Prostate gland (tissue), 2 donors: ENCODE data around the gene RABEP2. TPM values are rescaled to one million over a fixed set of nuclear protein-coding genes. Genes with fewer than 3 reads are reported as not detected.
"Not testable (repeated sequence)": the region's sequence is repeated elsewhere in the genome, so short reads cannot be mapped to it uniquely, and the experiment has no call there.

Experiments used
- DNase-seq: peaks from one replicate; pipeline ENCODE4 v3.0.0-alpha.2; 2019; ENCODE audit warnings: low spot score
- H3K27ac ChIP-seq, 2 donors: fragments of 200-600 bp; sonication (generic); 2 replicates each; pipeline ENCODE4 v1.5.1; 2017 to 2019
- H3K27me3 ChIP-seq: fragments of 200-600 bp; sonication (generic); replicated peaks from 2 replicates; pipeline ENCODE4 v1.5.1; 2019; ENCODE audit not compliant: insufficient read depth
- H3K36me3 ChIP-seq, 2 donors: fragments of 200-600 bp; sonication (generic); 1 replicate in 1 of 2; 2 replicates in 1 of 2; pipeline versions ENCODE4 v1.5.1 to v1.8.1; 2017 to 2019
- H3K4me1 ChIP-seq: fragments of 200-600 bp; sonication (generic); replicated peaks from 2 replicates; pipeline ENCODE4 v1.5.1; 2019
- H3K4me3 ChIP-seq, 2 donors: fragments of 200-600 bp; sonication (generic); 2 replicates each; pipeline ENCODE4 v1.5.1; 2017 to 2019
- H3K9me3 ChIP-seq: fragments of 200-600 bp; sonication (generic); 2 replicates; pipeline ENCODE4 v1.5.1; 2017
- CTCF ChIP-seq, 4 experiments: fragments of 200-600 bp in 2 of 4; fragments of 450-650 bp in 2 of 4; sonication (generic) in 2 of 4; IDR thresholded peaks; 1 replicate in 3 of 4; 2 replicates in 1 of 4; pipeline ENCODE4 v1.5.1; 2016 to 2019; ENCODE audit warnings: antibody characterized with exemption in 4 of 4, mild to moderate bottlenecking in 2 of 4, moderate library complexity in 2 of 4
- POLR2A ChIP-seq: fragments of 450-650 bp; IDR thresholded peaks from one replicate; pipeline ENCODE4 v1.6.1; 2016; ENCODE audit warnings: antibody characterized with exemption, mild to moderate bottlenecking
- POLR2AphosphoS5 ChIP-seq: sonication (generic); formaldehyde crosslinking; IDR thresholded peaks from one replicate; pipeline ENCODE4 v1.6.1; 2017; ENCODE audit warnings: antibody characterized with exemption
- WGBS: methylation state at CpG from one replicate; pipeline ENCODE4 v1.1.5; 2018; 5-methylcytosine and 5-hydroxymethylcytosine counted together
- intact Hi-C: fragments of 100-400 bp; cut with DNase I; formaldehyde crosslinking; loops from one replicate; pipeline ENCODE4 v1.14.2; 2022
- total RNA-seq, 2 donors: library from RNA; depleted of rRNA; stranded (reverse); fragments of >200 nt; gene quantifications; one replicate each; pipeline ENCODE4 v1.1.0, GENCODE V29; 2016

RABEP2 gene
- 100 to 1,000 TPM; 128 to 139 TPM for total RNA-seq

- no peaks in the 10 kb centered on the region for H3K4me1 ChIP-seq
- no peaks in the 10 kb centered on the region for H3K9me3 ChIP-seq
- DNase-seq: peak; percentile 99
- TF ChIP-seq CTCF (IDR thresholded peaks at IDR 0.05) (no peak), POLR2AphosphoS5 (peak; percentile 73), POLR2A (peak; percentile 40)
- no peaks in the 10 kb centered on the region for H3K27me3 ChIP-seq
- peak within 1 kb of the TSS; percentile 61 to 77 for H3K4me3 ChIP-seq
- under 1% methylated on average over 55 of the region's 66 CpGs for WGBS
- intact Hi-C loops: loop anchor here (5.0 kb wide), 1 partner anchor 43 kb away; no protein-coding TSS in a partner anchor
- H3K27ac ChIP-seq: peak within 1 kb of the TSS; percentile 96 to 98
- no peaks in the 10 kb centered on the region for H3K36me3 ChIP-seq
Observed at GRCh38 chr16:28924762-28925385, at the start of gene RABEP2. Gene RABEP2 (minus strand): TSS chr16:28925238. CDS start chr16:28925163, 75 bp downstream.

- intact Hi-C loops: no loop called here
- Histone ChIP-seq H3K27me3 (no peaks in the 10 kb centered on the region), H3K27ac (peak within 1 kb of the TSS; percentile 63 to 69), H3K4me3 (peak within 1 kb of the TSS; percentile 75 to 77), H3K4me1 (peaks cover 5% of the 10 kb centered on the region), H3K9me3 (no peaks in the 10 kb centered on the region), H3K36me3 (no peaks in the 10 kb centered on the region)
- WGBS: under 1% methylated on average over 57 of the region's 60 CpGs
- TF ChIP-seq POLR2A: peak; percentile 47
- TF ChIP-seq POLR2AphosphoS5: peak; percentile 99
- peak in 3 of 4 experiments; percentile 15 to 26 (median 19) for TF ChIP-seq CTCF (IDR thresholded peaks at IDR 0.05)
- peak; percentile 97 for DNase-seq
Observed at GRCh38 chr16:28974437-28975157, 49.6 kb upstream of the RABEP2 start, which contains the start of gene SPNS1. Gene SPNS1 (plus strand): TSS chr16:28974778. CDS start chr16:28975152, 374 bp downstream.

- Histone ChIP-seq H3K27ac (peak overlapping the region; percentile 63 to 69), H3K4me3 (peak overlapping the region; percentile 75 to 77), H3K9me3 (no peaks in the 10 kb centered on the region), H3K4me1 (peaks cover 5% of the 10 kb centered on the region), H3K27me3 (no peaks in the 10 kb centered on the region), H3K36me3 (no peaks in the 10 kb centered on the region)
- intact Hi-C loops: no loop called here
- no peak for DNase-seq
- WGBS: under 1% methylated on average over 17 of the region's 17 CpGs
- TF ChIP-seq CTCF (IDR thresholded peaks at IDR 0.05) (peak in 2 of 4 experiments; percentile 37 to 44), POLR2AphosphoS5 (no peak)
Observed at GRCh38 chr16:28974007-28974436, 49.0 kb upstream of the RABEP2 start.

- H3K4me3 ChIP-seq, H3K9me3 ChIP-seq, DNase-seq, H3K4me1 ChIP-seq, H3K27me3 ChIP-seq, H3K36me3 ChIP-seq, intact Hi-C loops, H3K27ac ChIP-seq: not testable (repeated sequence)
- WGBS: 96% methylated on average over 2 of the region's 2 CpGs
Observed at GRCh38 chr16:28969696-28970095, 44.7 kb upstream of the RABEP2 start.

GRCh38 chr16:28967156-28967555, 42.1 kb upstream of the RABEP2 start:
- H3K4me3 ChIP-seq: no peak overlapping the region
- TF ChIP-seq CTCF (IDR thresholded peaks at IDR 0.05) (no peak), POLR2AphosphoS5 (no peak), POLR2A (no peak)
- no peaks in the 10 kb centered on the region for H3K4me1 ChIP-seq
- no peaks in the 10 kb centered on the region for H3K36me3 ChIP-seq
- no peak overlapping the region for H3K27ac ChIP-seq
- no peak for DNase-seq
- 90% methylated on average over 4 of the region's 4 CpGs for WGBS
- H3K27me3 ChIP-seq: no peaks in the 10 kb centered on the region
- H3K9me3 ChIP-seq: no peaks in the 10 kb centered on the region
- intact Hi-C loops: no loop called here
